ENCODE data around the gene RXFP2.

RXFP2 gene

DNA sequence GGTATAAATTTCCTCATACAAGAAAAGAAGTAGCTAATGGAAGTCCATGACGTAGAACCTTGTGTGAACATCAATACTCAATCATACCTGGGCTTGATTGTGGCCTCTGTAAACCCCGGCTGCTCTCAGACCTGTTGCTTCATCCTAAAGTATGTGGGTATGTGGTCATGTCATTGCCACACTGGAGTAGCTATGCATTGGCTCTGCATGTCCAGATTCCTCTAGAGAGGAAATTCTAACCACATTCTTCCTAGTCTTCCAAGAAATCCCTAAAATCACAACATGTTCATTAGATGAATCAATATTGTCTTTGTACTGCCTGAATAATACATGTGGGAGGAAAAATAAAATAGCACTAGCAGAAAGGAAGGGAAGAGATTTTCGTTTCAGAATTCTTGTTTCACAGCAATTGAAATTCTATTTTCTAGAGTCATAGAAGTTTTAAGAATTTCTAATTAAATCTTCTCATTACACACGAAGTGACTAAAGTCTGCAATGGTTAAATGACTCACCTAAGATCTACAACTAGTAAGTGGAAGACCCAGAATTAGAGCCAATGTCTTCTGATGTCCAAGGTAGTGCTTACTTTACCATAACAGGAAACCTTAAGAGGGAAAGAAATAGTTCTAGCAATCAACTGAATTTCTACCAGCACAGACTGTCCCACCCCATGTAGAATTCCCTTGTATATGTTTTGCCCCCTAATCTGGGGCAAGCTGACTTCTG is 28.0 kb downstream of the RXFP2 start:
- DNase-seq (ENCODE audit: low spot score) = no peak

DNA sequence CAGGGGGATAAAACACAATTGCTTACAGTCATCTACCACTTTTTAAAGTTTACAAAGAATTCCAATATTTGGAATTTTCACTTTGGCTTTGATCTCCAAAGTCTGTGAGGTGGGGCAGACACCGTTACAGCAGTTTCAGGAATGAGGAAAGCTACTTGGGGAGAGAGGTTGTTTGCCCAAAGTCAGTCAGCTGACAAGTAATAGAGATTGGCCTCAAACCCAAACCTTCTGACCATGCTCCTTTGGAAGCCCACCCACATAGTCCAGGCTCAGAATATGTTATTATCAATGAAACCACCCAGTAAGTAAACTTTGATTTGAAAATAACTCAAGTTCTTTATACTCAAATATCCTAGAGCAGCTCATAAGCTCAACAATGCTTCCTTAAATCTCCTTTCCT is 29.0 kb downstream of the RXFP2 start:
- no peak for DNase-seq (ENCODE audit: low spot score)

DNA sequence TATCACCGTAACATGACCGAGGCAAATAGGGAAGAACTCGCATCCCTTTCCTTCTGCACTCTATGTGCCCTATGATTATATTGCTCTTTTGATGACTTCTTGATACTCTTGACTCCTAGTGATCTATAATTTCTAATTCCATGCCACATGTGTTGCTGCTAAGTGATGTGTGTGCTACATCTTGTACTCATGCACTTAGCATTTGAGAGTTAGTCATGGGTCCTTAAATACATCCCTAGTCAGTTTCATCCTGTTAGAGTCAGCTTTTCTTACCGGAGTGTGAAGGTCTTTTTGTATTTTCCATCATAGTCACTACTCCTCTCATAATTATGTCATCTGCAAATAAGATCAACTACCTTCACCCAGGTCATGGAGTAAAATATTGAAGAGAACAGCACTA is 30.2 kb downstream of the RXFP2 start:
- no peak for DNase-seq (ENCODE audit: low spot score)

DNA sequence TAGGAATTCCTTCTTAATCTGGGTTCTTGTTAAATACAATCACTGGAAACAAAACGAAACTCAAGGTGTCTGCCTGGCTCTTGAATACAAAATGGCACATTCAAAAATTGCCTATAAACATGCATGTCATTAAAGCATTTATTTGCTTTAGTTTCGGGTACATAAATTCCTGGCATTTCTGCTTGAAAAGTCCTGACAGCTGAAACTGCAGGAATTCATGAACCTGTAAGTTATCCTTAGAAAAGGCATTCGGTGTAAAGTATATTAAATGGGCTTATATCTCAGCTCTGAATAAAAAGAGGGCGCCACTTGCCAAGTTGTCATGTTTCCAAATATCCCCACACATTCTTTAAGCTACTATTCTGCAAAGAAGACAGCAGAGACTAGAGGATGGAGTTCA is 32.9 kb downstream of the RXFP2 start:
- DNase-seq (ENCODE audit: low spot score) = no peak

DNA sequence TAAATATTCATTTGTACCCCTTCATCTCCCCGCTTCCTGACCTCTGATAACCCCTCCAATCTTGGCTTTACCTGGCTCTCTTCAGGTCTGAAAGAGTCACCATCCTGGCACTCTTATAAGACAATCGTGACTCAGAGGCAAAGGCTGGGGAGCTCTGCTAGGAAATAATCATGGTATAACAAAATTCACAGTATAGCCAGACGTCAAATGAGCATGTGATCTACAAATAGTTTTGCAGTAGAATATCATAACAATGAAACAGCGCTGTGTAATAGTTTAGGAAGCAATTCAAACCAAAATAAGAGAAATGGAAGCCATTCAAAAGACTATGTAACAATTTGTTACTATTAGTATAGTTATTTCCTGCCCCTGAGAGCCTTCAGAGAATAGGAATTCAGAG is 34.2 kb downstream of the RXFP2 start:
- no peak for DNase-seq (ENCODE audit: low spot score)

DNA sequence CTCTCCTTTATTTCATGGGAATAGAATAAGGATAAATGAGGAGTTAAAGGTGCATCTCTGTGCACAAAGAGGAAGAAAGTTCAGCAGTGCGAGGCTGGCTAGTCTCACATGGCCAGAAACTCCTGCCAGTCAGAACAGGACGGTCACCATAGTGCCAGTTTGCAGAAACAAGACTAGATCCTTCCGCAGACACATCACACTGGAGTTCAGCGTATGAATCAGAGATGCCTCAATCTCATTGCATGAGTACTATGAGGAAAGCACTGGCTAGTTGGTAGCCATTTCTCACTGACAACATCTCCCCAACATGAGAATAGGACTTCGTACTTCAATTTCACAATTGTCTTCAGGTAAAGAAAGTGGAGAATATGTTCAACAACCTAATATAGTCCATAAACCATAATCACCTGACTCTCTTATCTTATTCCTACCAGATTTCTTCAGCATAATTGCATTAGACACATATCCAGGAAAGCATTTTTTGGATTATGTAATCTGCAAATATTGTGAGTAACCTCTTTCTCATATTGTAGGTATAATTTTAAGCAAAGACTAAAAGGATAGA is 34.9 kb downstream of the RXFP2 start:
- DNase-seq (ENCODE audit: low spot score) = no peak

DNA sequence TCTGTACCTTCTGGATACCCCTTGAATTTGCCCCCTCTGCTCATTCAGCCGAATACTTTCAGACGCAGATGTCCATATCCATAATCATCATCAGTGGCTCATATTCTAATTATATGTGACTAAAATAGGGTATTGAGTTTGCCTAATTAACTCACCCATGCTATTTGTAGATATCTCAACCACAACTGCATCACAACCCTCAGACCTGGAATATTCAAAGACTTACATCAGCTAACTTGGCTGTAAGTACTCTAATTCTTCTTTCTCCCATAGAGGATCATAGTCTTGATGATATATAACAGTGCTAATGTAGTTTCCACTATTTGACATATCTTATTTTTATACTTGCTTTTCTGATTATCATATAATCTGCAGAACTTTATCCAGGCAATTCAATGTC is 35.8 kb downstream of the RXFP2 start:
- DNase-seq (ENCODE audit: low spot score) = no peak

DNA sequence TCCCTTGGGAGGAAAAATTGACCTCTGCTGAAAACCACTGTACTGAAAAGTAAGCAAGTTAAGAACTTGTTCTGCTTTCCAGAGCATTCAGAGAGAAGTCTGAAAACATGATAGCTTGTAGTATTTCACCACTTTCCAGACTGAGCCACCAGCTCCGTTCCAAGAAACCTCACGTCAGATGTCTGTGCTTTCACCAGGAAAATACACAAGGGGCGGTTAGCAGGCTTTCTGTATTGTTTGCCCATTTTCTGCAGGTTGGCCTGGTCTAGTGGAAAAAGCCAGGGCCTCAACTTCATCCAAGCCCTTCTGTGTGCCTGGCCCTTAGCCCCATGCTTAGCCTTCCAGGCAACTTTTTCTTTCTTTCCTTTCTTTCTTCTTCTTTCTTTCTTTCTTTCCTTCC is 36.4 kb downstream of the RXFP2 start:
- DNase-seq (ENCODE audit: low spot score) = no peak

DNA sequence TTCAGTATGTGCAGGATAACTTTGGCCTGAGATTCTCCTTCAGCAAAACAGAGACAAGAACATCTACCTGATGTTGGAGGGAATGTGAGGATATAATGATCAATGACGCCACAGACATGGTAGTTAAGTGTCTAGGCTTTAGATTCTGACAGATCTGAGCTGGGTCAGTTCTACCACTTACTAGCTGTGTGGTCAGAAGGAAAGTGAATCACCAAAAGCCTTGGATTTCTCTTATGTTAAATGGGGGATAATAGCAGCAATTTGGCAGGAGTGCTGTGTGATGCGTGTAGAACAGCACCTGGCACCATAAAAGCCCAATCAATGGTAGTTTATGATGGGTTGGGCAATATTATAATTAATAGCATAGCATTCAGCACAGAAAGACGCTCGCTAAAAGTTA is 41.7 kb downstream of the RXFP2 start:
- no peak for DNase-seq (ENCODE audit: low spot score)

DNA sequence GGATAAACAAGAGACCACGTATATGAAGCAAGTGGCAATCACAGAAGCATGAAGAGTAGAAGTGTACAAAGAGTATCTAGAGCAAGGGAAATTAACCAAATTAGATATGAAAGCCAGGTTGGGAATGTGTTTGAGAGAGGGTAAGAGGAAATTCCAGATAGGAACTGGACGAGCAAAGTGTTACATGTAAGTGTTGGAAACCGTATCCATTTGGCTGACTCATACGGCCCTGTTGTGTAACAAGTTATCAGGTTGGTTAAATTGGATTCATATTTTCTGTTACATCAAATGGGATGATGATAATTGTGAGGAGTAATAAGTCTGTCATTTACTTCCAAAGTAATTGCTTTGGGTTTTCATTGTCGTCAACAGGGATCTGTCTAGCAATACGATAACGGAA is 46.7 kb downstream of the RXFP2 start:
- no peak for DNase-seq (ENCODE audit: low spot score)

DNA sequence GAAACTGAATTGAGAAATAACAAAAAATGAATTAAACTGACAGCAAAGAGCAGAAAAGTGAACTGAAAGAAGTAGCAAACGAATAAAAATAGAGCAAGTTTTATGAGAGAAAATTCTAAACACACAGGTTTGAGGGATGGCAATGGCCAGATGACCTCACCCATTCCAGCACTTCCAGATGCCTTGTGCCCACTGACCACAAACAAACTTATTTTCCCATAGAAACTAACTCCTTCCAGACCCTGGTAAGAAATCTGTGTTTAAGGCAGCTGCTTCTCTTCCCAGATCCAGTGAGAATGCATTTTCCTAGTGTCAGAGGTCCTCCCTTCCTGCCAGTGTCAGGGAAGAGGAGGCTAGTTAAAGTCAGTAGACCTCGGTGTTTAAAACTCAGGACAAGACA is 51.7 kb downstream of the RXFP2 start:
- DNase-seq (ENCODE audit: low spot score) = no peak

DNA sequence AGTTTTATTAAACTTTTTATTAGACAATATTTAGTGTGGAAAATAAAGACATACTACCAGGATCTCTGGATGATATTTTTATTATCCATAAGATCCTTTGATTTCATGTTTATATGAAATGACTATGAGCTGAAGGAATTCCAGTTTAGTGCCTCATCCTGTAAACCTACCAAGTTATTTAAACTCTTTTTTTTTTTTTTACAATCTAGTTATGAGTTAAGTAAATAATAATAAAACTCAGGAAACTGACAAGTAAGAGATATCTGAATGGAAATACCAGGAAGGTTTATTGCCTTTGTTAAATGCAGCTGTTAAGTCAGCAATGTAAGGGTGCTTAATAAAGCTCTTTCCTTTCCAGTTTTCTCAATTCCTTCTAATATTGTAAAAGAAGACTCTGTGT is 53.9 kb downstream of the RXFP2 start:
- no peak for DNase-seq (ENCODE audit: low spot score)

DNA sequence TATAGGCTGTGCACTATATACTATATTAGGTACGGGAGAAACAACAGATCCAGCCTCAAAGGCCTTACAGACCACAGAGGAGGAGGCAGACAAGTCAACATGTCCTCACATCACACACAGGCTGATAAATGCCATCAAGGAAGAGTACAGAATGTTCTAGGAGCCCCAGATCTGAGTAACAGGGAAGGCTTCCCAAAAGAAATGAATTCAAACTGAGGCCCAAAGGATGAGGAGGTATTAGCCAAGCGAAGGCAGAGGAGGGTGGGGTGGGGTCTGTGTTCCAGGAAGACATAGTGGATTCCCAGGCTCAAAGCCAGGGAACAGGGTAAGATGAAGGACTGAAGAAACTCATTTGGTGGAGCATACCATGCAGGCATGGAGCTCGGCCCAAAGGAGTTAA is 55.1 kb downstream of the RXFP2 start:
- DNase-seq (ENCODE audit: low spot score) = no peak

DNA sequence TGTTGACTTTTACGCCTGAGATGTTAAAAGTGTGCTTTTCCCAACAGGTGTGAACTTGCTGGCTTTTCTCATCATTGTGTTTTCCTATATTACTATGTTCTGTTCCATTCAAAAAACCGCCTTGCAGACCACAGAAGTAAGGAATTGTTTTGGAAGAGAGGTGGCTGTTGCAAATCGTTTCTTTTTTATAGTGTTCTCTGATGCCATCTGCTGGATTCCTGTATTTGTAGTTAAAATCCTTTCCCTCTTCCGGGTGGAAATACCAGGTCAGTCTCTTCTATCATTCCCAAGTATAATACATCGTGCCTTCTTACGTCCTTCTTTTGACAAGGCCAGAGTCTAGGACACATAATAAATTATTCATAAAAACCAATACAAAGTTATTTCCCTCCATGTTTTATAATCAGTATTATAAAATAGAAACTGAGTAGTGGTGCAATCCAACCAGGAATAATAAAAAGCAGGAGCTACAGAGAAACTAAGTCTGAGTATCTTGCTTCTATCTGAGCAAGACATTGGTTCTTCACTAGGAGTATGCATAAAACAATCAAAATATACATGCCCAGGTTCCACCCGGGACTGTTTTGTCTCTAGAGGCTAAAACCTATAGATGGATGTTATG is 57.9 kb downstream of the RXFP2 start:
- DNase-seq (ENCODE audit: low spot score) = no peak

DNA sequence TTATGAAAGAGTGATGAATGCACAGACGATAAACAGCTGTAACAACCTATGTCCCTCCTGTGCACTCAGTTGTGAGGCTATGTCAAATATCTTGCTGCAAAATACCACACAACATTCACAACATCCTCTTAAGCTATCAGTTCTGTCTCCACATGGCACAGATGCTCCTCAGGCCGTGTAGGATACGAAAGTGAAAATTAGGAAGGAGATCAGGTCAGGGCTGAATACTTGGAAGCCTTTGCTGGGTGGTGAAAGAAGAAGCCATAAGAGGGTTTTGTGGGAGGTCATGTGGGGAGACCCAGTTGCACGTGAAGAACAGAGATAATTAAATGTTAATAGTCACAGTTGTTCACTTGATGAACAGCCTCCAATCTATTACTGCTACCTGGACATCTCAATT is 58.9 kb downstream of the RXFP2 start:
- no peak for DNase-seq (ENCODE audit: low spot score)

DNA sequence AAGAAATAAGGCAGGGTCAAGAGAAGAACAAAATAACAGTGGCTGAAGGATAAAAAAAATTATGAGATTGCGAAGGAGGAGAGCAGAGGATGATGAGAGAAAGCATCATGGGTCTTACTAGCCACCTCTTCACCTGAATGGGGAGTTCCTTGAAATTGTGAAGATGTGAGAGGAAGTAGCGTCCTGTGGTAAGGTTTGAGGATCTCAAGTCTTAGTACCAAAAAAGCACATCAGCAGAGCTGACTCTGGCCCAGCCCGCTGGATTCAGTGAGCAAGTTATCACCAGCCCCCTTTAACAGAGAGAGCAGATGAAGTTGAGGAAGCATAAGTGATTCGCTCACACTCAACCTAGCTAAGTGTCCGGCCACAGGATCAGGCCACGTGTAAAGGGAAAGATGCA is 61.8 kb downstream of the RXFP2 start:
- DNase-seq (ENCODE audit: low spot score) = no peak

DNA sequence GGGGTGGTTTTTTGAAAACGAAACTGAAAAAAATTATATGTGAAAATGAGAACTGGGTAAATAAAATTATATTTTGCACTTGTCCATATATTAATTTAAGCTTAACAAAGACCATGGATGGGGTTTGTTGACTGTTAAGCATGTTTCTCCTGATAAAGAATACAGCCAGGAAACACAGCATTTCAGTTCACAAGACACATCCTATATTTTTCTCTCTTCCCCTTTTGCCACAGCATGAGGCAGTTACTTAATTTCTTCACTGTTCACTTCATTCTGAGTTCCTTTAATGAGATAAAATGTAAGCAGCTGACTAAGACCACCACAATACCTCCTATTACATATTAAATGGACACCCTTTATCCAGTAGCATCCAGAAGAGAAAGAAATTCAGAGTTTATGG is 64.0 kb downstream of the RXFP2 start:
- no peak for DNase-seq (ENCODE audit: low spot score)

DNA sequence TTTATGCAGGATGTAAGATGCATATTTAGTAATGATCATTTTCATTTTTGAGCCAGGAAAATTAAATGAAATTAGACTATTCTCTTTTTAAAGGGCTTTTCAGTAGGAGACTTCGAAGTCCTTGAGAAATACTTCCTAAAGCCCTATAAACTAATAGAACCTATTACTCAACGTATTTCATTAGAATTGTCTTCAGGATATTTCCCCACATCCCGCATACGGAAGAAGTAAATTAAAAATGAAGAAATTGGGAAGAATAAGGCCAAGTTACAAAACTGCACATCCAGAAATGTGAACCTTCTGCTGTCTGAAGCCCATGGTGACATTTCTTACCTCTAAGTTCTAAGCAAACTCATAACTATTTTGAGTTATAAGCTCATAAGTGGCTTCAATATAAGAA is 66.5 kb downstream of the RXFP2 start:
- DNase-seq (ENCODE audit: low spot score) = no peak

DNA sequence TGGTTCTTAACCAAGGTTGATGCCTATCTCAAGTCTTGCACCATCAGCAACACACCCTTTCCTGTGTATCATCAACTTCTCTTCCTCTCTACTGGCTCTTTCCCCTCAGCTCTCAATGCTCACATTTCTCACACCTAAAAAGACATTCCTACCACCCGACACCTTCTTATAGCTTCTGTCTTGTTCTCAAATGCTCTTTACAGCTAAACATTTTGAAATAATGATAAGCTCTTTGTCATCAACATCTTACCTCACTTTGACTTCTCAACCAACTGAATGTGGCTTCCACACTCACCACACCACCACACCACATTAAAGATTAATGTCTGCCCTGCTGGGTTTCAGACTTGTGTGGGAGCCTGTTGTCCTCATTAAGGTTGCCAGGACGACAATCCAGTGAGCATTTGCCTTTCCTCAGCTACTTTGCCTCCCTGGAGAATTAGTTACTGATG is 67.8 kb downstream of the RXFP2 start:
- DNase-seq (ENCODE audit: low spot score) = no peak

DNA sequence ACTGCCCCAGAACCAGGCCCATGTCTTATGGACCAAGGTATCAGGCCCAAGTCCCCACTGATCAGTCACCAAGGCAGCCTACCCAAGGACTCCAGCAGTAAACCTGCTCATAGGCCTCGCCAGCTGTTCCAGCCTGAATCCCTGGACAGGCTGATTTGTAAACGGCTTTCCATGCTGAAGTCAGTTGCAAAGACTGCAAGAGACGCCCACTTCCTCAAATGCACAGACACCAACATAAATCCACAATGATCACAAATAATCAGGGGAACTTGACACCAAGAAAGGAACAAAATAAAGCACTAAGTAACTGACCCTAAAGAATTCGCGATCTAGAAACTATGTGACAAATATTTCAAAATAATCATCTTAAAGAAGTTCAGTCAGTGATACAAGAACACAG is 75.2 kb downstream of the RXFP2 start:
- DNase-seq (ENCODE audit: low spot score) = no peak

DNA sequence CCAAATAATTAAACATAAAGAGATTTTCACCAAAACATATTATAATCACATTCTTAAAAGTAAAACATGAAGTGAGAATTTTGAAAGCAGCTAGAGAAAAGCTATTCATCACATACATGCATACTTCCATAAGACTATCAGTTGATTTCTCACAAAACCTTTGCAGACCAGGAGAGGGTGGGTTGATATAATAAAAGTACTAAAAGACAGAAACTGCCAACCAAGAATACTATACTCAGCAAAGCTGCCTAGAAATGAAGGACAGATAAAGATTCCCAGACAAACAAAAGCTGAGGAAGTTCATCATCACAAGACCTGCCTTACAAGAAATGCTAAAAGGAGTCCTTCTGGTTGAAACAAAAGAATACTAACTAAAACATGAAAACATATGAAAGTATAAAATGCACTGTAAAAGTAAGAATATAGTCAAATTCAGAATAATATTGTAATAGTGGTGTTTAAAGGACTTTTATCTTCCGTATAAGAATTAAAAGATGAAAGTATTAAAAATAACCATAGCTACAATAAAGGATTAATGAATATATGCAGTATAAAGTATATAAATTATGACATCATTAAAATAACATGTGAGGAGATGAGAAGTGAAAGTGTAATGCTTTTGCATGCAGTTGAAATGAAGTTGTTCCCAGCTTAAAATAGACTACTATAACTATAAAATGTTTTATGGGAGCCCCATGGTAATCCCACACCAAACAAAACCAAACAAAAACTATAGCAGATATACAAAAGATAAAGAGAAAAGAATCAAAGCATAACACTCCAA is 76.2 kb downstream of the RXFP2 start:
- no peak for DNase-seq (ENCODE audit: low spot score)

DNA sequence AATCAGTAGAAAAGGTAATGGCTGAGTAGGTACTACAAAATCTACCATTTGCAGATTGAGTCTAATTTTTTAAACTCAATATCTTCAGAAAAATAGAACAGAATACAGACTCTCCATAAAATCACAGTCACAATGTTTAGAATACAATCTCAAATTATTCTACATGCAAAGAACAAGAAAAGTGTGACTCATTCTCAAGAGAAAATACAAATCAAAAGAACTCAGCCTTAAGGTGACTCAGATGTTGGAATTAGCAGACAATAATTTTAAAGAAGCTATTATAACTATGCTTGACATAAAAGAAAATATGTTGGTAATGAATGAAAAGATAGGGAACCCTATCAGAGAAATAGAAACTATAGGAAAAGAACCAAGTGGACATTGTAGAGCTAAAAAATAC is 78.9 kb downstream of the RXFP2 start:
- no peak for DNase-seq (ENCODE audit: low spot score)

All from hematopoietic multipotent progenitor cell treated with erythropoietin and hydrocortisone succinate and interleukin-3 and kit ligand, for 17 days (in vitro differentiated cells).